GM12864 (cell line): Measurements from ENCODE around the gene FKBP7.
"Not testable (repeated sequence)": the region's sequence is repeated elsewhere in the genome, so short reads cannot be mapped to it uniquely, and the experiment has no call there.

Source experiments
- DNase-seq: peaks from one replicate; pipeline ENCODE4 v3.0.0-alpha.2; 2011; ENCODE audit warnings: low read depth
- H3K4me3 ChIP-seq: 2 replicates; pipeline ENCODE4 v1.5.1; 2011; ENCODE audit warnings: mild to moderate bottlenecking, low read depth, low read length, control low read depth
- CTCF ChIP-seq: IDR thresholded peaks from 2 replicates; pipeline ENCODE4 v1.5.1; 2011; ENCODE audit warnings: low read depth, mild to moderate bottlenecking, moderate library complexity, low read length, control low read depth, inconsistent platforms; ENCODE audit errors: missing control alignments

FKBP7 gene

GRCh38 chr2:178478439-178479274 is at the start of gene FKBP7:
FKBP7 (minus strand) TSS chr2:178478600; CDS start chr2:178478499, 101 bp downstream.
- peak; percentile 82 for TF ChIP-seq CTCF
- DNase-seq = peak; percentile 49
- H3K4me3 ChIP-seq = peak within 1 kb of the TSS; percentile 78

- no peak for TF ChIP-seq CTCF
- no peak overlapping the region for H3K4me3 ChIP-seq
- DNase-seq = no peak
Measured at GRCh38 chr2:178527592-178527991, 49.2 kb upstream of the FKBP7 start.

- TF ChIP-seq CTCF = no peak
- H3K4me3 ChIP-seq = no peak overlapping the region
- no peak for DNase-seq
Measured at GRCh38 chr2:178526256-178526655, 47.9 kb upstream of the FKBP7 start.

- DNase-seq, H3K4me3 ChIP-seq: not testable (repeated sequence)
Measured at GRCh38 chr2:178525460-178525859, 47.1 kb upstream of the FKBP7 start.

- DNase-seq, H3K4me3 ChIP-seq: not testable (repeated sequence)
Measured at GRCh38 chr2:178525010-178525409, 46.6 kb upstream of the FKBP7 start.

GRCh38 chr2:178523596-178524134 is 45.3 kb upstream of the FKBP7 start:
- peak overlapping the region; percentile 80 for H3K4me3 ChIP-seq
- no peak for DNase-seq
- TF ChIP-seq CTCF = no peak

GRCh38 chr2:178522950-178523595 is 44.7 kb upstream of the FKBP7 start:
- peak overlapping the region; percentile 80 for H3K4me3 ChIP-seq
- DNase-seq = peak; percentile 51

More at GRCh38 chr2:178522950-178523595, 44.7 kb upstream of the FKBP7 start:
- TF ChIP-seq CTCF = peak; percentile 79
